WTC11 (cell line): ENCODE results near the gene GJA3. TPM values are rescaled to one million over a fixed set of nuclear protein-coding genes. Genes with fewer than 3 reads are reported as not detected.

Experiments
- ATAC-seq: fragments of 200-7000 bp; cut with Tn5 transposase; 2 replicates; pipeline ENCODE4 v1.10.0; 2021; ENCODE audit warnings: mild to moderate bottlenecking, moderate library complexity
- CTCF ChIA-PET: fragments of 300-600 bp; sonication (Branson Sonifier 250); formaldehyde crosslinking; loops from one replicate; lab custom pipeline; 2021; ENCODE audit warnings: antibody characterized with exemption; lab: Charles Lee
- POLR2A ChIA-PET: fragments of 350-600 bp; sonication (Branson Sonifier 250); formaldehyde crosslinking; loops from one replicate; lab custom pipeline; 2021; ENCODE audit warnings: antibody characterized with exemption; lab: Charles Lee
- DNase-seq: peaks from one replicate; pipeline ENCODE4 v3.0.0; 2021; ENCODE audit warnings: low spot score
- H3K27ac Mint-ChIP-seq: 2 replicates; pipeline ENCODE4 v1.8.0; 2021; ENCODE audit warnings: mixed read lengths
- H3K27me3 Mint-ChIP-seq: 2 replicates; pipeline ENCODE4 v1.8.0; 2021; ENCODE audit warnings: low read depth, mild to moderate bottlenecking, moderate library complexity, mixed read lengths
- H3K36me3 Mint-ChIP-seq: 2 replicates; pipeline ENCODE4 v1.8.0; 2021; ENCODE audit warnings: mixed read lengths
- H3K4me1 Mint-ChIP-seq: 2 replicates; pipeline ENCODE4 v1.8.0; 2022; ENCODE audit warnings: mixed read lengths
- H3K4me3 Mint-ChIP-seq: 2 replicates; pipeline ENCODE4 v1.8.0; 2021; ENCODE audit warnings: mild to moderate bottlenecking, moderate library complexity, mixed read lengths
- H3K9me3 Mint-ChIP-seq: 2 replicates; pipeline ENCODE4 v1.8.0; 2021; ENCODE audit warnings: mixed read lengths
- AR ChIP-seq: fragments of 250-450 bp; sonication (Bioruptor Pico); IDR thresholded peaks from 2 replicates; pipeline ENCODE4 v1.9.0; 2021; ENCODE audit warnings: mild to moderate bottlenecking
- CREM ChIP-seq: sonication (generic); formaldehyde crosslinking; IDR thresholded peaks from 2 replicates; pipeline ENCODE4 v1.8.1; 2022; ENCODE audit warnings: mild to moderate bottlenecking, missing genetic modification reagents, moderate library complexity
- ERG ChIP-seq: fragments of 250-450 bp; sonication (Bioruptor Pico); IDR thresholded peaks from 2 replicates; pipeline ENCODE4 v1.8.0; 2021; ENCODE audit warnings: mild to moderate bottlenecking
- HMGA2 ChIP-seq: fragments of 250-450 bp; sonication (Bioruptor Pico); IDR thresholded peaks from 2 replicates; pipeline ENCODE4 v1.4.0; 2021; ENCODE audit warnings: mild to moderate bottlenecking, moderate library complexity
- IRF2 ChIP-seq: sonication (generic); formaldehyde crosslinking; IDR thresholded peaks from 2 replicates; pipeline ENCODE4 v1.8.0; 2022; ENCODE audit warnings: low read depth, missing genetic modification reagents, borderline replicate concordance
- KAT7 ChIP-seq: sonication (generic); formaldehyde crosslinking; IDR thresholded peaks from 2 replicates; pipeline ENCODE4 v1.8.1; 2023; ENCODE audit warnings: missing genetic modification reagents, mild to moderate bottlenecking, borderline replicate concordance
- NFATC4 ChIP-seq: fragments of 250-450 bp; sonication (Bioruptor Pico); IDR thresholded peaks from 2 replicates; pipeline ENCODE4 v1.9.0; 2021; ENCODE audit warnings: mild to moderate bottlenecking
- PRRX2 ChIP-seq: fragments of 250-450 bp; sonication (Bioruptor Pico); IDR thresholded peaks from 2 replicates; pipeline ENCODE4 v1.8.0; 2021; ENCODE audit warnings: mild to moderate bottlenecking
- SP1 ChIP-seq: sonication (generic); formaldehyde crosslinking; conservative IDR thresholded peaks from 2 replicates; pipeline ENCODE4 v1.8.1; 2022; ENCODE audit warnings: missing genetic modification reagents
- TP53 ChIP-seq: sonication (generic); formaldehyde crosslinking; IDR thresholded peaks from 2 replicates; pipeline ENCODE4 v1.8.1; 2023; ENCODE audit warnings: mild to moderate bottlenecking, missing genetic modification reagents
- ZNF317 ChIP-seq: sonication (generic); formaldehyde crosslinking; IDR thresholded peaks from 2 replicates; pipeline ENCODE4 v1.8.1; 2023; ENCODE audit warnings: low read depth, mild to moderate bottlenecking, moderate library complexity, missing genetic modification reagents, borderline replicate concordance
- ZNF671 ChIP-seq: fragments of 250-450 bp; sonication (Bioruptor Pico); IDR thresholded peaks from 2 replicates; pipeline ENCODE4 v1.8.0; 2021; ENCODE audit warnings: mild to moderate bottlenecking
- total RNA-seq: library from RNA; stranded (reverse); gene quantifications from 3 replicates; pipeline ENCODE4 v1.2.3, GENCODE V29; 2021
- TF ChIP-seq, protein P1 (sequence below): fragments of 250-450 bp; sonication (Bioruptor Pico); IDR thresholded peaks from 2 replicates; pipeline ENCODE4 v1.9.0; 2021; ENCODE audit warnings: mild to moderate bottlenecking
- TF ChIP-seq, protein P2 (sequence below): sonication (generic); formaldehyde crosslinking; IDR thresholded peaks from 2 replicates; pipeline ENCODE4 v1.8.0; 2022; ENCODE audit warnings: mild to moderate bottlenecking, missing genetic modification reagents
- TF ChIP-seq, protein P3 (sequence below): sonication (generic); formaldehyde crosslinking; IDR thresholded peaks from 2 replicates; pipeline ENCODE4 v1.8.0; 2023; ENCODE audit warnings: missing genetic modification reagents
- TF ChIP-seq, protein P4 (sequence below): fragments of 250-450 bp; sonication (Bioruptor Pico); IDR thresholded peaks from 2 replicates; pipeline ENCODE4 v1.9.0; 2021; ENCODE audit warnings: mild to moderate bottlenecking, borderline replicate concordance

Gene GJA3
- total RNA-seq, 1 experiment from 2014 or later: 0.48 TPM

GRCh38 chr13:20142023-20142926, 18.6 kb downstream of the GJA3 start:
- Mint-ChIP-seq H3K27ac (no peak overlapping the region), H3K9me3 (no peaks in the 10 kb centered on the region), H3K27me3 (peaks cover 25% of the 10 kb centered on the region), H3K4me1 (peaks cover 13% of the 10 kb centered on the region), H3K4me3 (no peak overlapping the region), H3K36me3 (no peaks in the 10 kb centered on the region)
- POLR2A ChIA-PET: no interaction called here
- DNase-seq (peak; percentile 36), ATAC-seq (0 out of 2 replicates have a peak, but pooled peaks have one; percentile 15)
- TF ChIP-seq, protein P1, sequence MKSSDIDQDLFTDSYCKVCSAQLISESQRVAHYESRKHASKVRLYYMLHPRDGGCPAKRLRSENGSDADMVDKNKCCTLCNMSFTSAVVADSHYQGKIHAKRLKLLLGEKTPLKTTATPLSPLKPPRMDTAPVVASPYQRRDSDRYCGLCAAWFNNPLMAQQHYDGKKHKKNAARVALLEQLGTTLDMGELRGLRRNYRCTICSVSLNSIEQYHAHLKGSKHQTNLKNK: no peak
- TF ChIP-seq SP1: no peak
- no peak for TF ChIP-seq NFATC4 (CRISPR knock-in tag)
- TF ChIP-seq AR: no peak
- no peak for TF ChIP-seq IRF2 (CRISPR knock-in tag)
- no peak for TF ChIP-seq KAT7 (CRISPR knock-in tag)
- no peak for TF ChIP-seq PRRX2 (CRISPR knock-in tag)
- TF ChIP-seq ZNF671 (CRISPR knock-in tag): no peak
- TF ChIP-seq CREM (CRISPR knock-in tag): no peak
- TF ChIP-seq HMGA2 (CRISPR knock-in tag): no peak
- TF ChIP-seq ERG (CRISPR knock-in tag): no peak
- TF ChIP-seq, protein P2, sequence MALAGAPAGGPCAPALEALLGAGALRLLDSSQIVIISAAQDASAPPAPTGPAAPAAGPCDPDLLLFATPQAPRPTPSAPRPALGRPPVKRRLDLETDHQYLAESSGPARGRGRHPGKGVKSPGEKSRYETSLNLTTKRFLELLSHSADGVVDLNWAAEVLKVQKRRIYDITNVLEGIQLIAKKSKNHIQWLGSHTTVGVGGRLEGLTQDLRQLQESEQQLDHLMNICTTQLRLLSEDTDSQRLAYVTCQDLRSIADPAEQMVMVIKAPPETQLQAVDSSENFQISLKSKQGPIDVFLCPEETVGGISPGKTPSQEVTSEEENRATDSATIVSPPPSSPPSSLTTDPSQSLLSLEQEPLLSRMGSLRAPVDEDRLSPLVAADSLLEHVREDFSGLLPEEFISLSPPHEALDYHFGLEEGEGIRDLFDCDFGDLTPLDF: no peak
- TF ChIP-seq ZNF317 (CRISPR knock-in tag): no peak
- no peak for TF ChIP-seq TP53
- TF ChIP-seq, protein P3, sequence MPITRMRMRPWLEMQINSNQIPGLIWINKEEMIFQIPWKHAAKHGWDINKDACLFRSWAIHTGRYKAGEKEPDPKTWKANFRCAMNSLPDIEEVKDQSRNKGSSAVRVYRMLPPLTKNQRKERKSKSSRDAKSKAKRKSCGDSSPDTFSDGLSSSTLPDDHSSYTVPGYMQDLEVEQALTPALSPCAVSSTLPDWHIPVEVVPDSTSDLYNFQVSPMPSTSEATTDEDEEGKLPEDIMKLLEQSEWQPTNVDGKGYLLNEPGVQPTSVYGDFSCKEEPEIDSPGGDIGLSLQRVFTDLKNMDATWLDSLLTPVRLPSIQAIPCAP: no peak
- TF ChIP-seq, protein P4, sequence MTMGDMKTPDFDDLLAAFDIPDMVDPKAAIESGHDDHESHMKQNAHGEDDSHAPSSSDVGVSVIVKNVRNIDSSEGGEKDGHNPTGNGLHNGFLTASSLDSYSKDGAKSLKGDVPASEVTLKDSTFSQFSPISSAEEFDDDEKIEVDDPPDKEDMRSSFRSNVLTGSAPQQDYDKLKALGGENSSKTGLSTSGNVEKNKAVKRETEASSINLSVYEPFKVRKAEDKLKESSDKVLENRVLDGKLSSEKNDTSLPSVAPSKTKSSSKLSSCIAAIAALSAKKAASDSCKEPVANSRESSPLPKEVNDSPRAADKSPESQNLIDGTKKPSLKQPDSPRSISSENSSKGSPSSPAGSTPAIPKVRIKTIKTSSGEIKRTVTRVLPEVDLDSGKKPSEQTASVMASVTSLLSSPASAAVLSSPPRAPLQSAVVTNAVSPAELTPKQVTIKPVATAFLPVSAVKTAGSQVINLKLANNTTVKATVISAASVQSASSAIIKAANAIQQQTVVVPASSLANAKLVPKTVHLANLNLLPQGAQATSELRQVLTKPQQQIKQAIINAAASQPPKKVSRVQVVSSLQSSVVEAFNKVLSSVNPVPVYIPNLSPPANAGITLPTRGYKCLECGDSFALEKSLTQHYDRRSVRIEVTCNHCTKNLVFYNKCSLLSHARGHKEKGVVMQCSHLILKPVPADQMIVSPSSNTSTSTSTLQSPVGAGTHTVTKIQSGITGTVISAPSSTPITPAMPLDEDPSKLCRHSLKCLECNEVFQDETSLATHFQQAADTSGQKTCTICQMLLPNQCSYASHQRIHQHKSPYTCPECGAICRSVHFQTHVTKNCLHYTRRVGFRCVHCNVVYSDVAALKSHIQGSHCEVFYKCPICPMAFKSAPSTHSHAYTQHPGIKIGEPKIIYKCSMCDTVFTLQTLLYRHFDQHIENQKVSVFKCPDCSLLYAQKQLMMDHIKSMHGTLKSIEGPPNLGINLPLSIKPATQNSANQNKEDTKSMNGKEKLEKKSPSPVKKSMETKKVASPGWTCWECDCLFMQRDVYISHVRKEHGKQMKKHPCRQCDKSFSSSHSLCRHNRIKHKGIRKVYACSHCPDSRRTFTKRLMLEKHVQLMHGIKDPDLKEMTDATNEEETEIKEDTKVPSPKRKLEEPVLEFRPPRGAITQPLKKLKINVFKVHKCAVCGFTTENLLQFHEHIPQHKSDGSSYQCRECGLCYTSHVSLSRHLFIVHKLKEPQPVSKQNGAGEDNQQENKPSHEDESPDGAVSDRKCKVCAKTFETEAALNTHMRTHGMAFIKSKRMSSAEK: no peak
- CTCF ChIA-PET: interaction anchor here (1.0 to 4.2 kb wide), 6 partner anchors 11 to 182 kb away, joined by 3 to 23 read pairs (median 4); no protein-coding TSS in a partner anchor
